ENCODE data around the gene GLO1. TPM values are rescaled to one million over a fixed set of nuclear protein-coding genes. Genes with fewer than 3 reads are reported as not detected.

Gene GLO1
- total and polyA plus RNA-seq, 2 experiments from 2014 or later, result 273 TPM

DNA sequence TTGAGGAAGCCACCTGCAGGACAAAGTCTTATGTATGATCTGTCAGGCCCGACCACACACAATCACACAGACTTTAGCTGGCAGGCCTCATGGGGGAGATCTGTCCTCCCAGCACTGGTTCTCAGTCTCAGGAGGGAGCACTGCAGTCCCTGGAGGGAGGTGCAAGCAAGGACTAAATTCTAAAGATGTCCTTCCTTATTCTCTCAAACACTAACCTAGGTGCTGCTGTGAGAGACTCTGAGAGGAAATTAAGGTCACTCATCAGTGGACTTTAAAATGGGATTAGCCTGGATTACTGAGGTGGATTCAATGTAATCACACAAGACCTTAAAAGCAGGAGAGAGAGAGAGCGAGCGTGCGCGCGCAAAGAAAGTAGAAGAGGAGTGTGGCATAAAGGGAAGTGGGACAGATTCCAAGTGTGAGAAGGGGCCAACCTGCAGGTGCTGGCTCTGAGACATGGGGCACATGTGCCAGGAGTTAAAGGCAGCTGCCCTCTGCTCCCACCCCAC lies 14.3 kb downstream of the GLO1 start (continued):
- TF ChIP-seq, protein P1, sequence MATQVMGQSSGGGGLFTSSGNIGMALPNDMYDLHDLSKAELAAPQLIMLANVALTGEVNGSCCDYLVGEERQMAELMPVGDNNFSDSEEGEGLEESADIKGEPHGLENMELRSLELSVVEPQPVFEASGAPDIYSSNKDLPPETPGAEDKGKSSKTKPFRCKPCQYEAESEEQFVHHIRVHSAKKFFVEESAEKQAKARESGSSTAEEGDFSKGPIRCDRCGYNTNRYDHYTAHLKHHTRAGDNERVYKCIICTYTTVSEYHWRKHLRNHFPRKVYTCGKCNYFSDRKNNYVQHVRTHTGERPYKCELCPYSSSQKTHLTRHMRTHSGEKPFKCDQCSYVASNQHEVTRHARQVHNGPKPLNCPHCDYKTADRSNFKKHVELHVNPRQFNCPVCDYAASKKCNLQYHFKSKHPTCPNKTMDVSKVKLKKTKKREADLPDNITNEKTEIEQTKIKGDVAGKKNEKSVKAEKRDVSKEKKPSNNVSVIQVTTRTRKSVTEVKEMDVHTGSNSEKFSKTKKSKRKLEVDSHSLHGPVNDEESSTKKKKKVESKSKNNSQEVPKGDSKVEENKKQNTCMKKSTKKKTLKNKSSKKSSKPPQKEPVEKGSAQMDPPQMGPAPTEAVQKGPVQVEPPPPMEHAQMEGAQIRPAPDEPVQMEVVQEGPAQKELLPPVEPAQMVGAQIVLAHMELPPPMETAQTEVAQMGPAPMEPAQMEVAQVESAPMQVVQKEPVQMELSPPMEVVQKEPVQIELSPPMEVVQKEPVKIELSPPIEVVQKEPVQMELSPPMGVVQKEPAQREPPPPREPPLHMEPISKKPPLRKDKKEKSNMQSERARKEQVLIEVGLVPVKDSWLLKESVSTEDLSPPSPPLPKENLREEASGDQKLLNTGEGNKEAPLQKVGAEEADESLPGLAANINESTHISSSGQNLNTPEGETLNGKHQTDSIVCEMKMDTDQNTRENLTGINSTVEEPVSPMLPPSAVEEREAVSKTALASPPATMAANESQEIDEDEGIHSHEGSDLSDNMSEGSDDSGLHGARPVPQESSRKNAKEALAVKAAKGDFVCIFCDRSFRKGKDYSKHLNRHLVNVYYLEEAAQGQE (IDR thresholded peaks at IDR 0.05; ENCODE audit: unreplicated experiment), result no peak
- no peak for TF ChIP-seq EZH2 (IDR thresholded peaks at IDR 0.05; ENCODE audit: low read depth, unreplicated experiment)

DNA sequence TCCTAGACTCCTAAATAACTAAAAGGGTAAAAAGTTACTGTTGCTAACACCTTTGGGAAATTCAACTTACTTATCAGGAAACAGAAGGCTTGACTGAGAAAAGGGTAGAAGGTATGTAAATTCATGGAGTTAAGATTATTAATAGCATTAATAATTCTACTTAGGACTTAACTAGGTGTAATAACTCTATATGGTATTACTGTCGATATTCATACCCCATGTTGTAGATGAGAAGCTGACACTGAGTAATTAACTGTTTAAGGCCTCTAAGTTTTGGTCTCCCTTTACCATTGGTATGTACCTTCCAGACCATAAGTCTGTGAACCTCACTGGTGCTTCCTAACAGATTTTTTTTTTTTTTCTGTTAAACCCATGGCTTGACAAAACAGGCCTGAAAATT lies 15.4 kb downstream of the GLO1 start:
- Mint-ChIP-seq H3K4me3 (no peak overlapping the region), H3K4me1 (peaks cover 10% of the 10 kb centered on the region), H3K9me3 (no peaks in the 10 kb centered on the region), H3K27ac (no peak overlapping the region), H3K36me3 (ENCODE audit: low read depth) (peaks cover 19% of the 10 kb centered on the region), H3K27me3 (ENCODE audit: insufficient read depth, low read depth, poor library complexity) (peaks cover 2% of the 10 kb centered on the region)
- Histone ChIP-seq H2AFZ (no peak overlapping the region), H3K4me3 (no peak overlapping the region), H3K36me3 (ENCODE audit: insufficient read depth) (peaks cover 9% of the 10 kb centered on the region; the same call in 1 of the 2 replicates), H3K79me2 (replicated peaks; ENCODE audit: insufficient read depth) (peaks cover 68% of the 10 kb centered on the region), H3K27me3 (ENCODE audit: insufficient read depth) (no peaks in the 10 kb centered on the region), H3K27ac (ENCODE audit: low read depth) (no peak overlapping the region), H3F3A (replicated peaks; ENCODE audit: low read depth) (no peaks in the 10 kb centered on the region), H3K9me2 (ENCODE audit: insufficient read depth) (no peaks in the 10 kb centered on the region), H3K4me1 (ENCODE audit: insufficient read depth) (no peaks in the 10 kb centered on the region), H4K20me1 (replicated peaks; ENCODE audit: insufficient read depth) (peaks cover 34% of the 10 kb centered on the region), H3K4me2 (no peak overlapping the region)
- ATAC-seq (no peak), DNase-seq (ENCODE audit: low spot score) (no peak)
- TF ChIP-seq ZNF331 (CRISPR knock-in tag; IDR thresholded peaks at IDR 0.05; ENCODE audit: low read depth) (no peak), STAT1 (IDR thresholded peaks at IDR 0.05; ENCODE audit: unreplicated experiment) (no peak), EZH2 (IDR thresholded peaks at IDR 0.05; ENCODE audit: low read depth, unreplicated experiment) (no peak), ZNF114 (CRISPR knock-in tag; IDR thresholded peaks at IDR 0.05) (no peak), JUNB (IDR thresholded peaks at IDR 0.05; ENCODE audit: unreplicated experiment) (no peak), NANOG (IDR thresholded peaks at IDR 0.05; ENCODE audit: borderline replicate concordance) (no peak), CREB1 (CRISPR knock-in tag; IDR thresholded peaks at IDR 0.05; ENCODE audit: low read depth) (no peak), EZH2phosphoT487 (IDR thresholded peaks at IDR 0.05; ENCODE audit: unreplicated experiment) (no peak)
- TF ChIP-seq, protein P1 (IDR thresholded peaks at IDR 0.05; ENCODE audit: unreplicated experiment), result no peak
- TF ChIP-seq, protein P2, sequence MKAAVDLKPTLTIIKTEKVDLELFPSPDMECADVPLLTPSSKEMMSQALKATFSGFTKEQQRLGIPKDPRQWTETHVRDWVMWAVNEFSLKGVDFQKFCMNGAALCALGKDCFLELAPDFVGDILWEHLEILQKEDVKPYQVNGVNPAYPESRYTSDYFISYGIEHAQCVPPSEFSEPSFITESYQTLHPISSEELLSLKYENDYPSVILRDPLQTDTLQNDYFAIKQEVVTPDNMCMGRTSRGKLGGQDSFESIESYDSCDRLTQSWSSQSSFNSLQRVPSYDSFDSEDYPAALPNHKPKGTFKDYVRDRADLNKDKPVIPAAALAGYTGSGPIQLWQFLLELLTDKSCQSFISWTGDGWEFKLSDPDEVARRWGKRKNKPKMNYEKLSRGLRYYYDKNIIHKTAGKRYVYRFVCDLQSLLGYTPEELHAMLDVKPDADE (IDR thresholded peaks at IDR 0.05), result no peak
- TF ChIP-seq, protein P3, sequence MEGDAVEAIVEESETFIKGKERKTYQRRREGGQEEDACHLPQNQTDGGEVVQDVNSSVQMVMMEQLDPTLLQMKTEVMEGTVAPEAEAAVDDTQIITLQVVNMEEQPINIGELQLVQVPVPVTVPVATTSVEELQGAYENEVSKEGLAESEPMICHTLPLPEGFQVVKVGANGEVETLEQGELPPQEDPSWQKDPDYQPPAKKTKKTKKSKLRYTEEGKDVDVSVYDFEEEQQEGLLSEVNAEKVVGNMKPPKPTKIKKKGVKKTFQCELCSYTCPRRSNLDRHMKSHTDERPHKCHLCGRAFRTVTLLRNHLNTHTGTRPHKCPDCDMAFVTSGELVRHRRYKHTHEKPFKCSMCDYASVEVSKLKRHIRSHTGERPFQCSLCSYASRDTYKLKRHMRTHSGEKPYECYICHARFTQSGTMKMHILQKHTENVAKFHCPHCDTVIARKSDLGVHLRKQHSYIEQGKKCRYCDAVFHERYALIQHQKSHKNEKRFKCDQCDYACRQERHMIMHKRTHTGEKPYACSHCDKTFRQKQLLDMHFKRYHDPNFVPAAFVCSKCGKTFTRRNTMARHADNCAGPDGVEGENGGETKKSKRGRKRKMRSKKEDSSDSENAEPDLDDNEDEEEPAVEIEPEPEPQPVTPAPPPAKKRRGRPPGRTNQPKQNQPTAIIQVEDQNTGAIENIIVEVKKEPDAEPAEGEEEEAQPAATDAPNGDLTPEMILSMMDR (conservative IDR thresholded peaks at IDR 0.05; ENCODE audit: low read depth in 2 of 2), result no peak

Data from GM23338 (cell line).